HG02759 (cell line): ENCODE results near the gene CMIP.

Experiments
- ATAC-seq: cut with Tn5 transposase; IDR thresholded peaks from one replicate; pipeline ENCODE4 v1.9.1; 2021; ENCODE audit warnings: mild to moderate bottlenecking, moderate library complexity; ENCODE audit not compliant: unreplicated experiment

Gene CMIP

GRCh38 chr16:81527477-81528178 lies 83.0 kb downstream of the CMIP start:
- ATAC-seq: no peak

DNA sequence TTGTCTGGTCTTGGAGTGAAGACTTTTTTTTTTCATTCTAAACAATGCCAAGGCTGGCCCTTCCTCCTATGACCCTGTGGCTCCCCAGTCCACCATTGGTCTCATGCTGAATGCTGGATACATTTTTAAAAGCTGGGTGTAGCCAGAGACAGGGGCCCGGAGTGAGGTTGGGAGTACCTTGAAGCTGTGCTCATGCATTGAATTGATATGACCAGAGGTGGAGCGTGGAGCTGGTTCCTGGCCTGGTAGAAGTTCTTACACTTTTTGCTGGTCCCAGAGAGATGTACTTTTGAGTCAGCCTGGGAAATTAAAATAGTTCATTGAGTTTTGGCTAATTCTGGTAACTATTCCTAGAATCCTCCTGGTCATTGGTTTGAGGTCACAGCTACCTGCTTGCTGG lies 83.6 kb downstream of the CMIP start:
- ATAC-seq: no peak

GRCh38 chr16:81530296-81530721 lies 85.7 kb downstream of the CMIP start:
- no peak for ATAC-seq

GRCh38 chr16:81530814-81531213 lies 86.2 kb downstream of the CMIP start:
- ATAC-seq: no peak

GRCh38 chr16:81531419-81531821 lies 86.8 kb downstream of the CMIP start:
- no peak for ATAC-seq

GRCh38 chr16:81532491-81533174 lies 88.0 kb downstream of the CMIP start:
- no peak for ATAC-seq

GRCh38 chr16:81533175-81533507 lies 88.5 kb downstream of the CMIP start:
- no peak for ATAC-seq

- no peak for ATAC-seq
These were observed 91.2 kb downstream of the CMIP start for GRCh38 chr16:81535679-81536360.

DNA sequence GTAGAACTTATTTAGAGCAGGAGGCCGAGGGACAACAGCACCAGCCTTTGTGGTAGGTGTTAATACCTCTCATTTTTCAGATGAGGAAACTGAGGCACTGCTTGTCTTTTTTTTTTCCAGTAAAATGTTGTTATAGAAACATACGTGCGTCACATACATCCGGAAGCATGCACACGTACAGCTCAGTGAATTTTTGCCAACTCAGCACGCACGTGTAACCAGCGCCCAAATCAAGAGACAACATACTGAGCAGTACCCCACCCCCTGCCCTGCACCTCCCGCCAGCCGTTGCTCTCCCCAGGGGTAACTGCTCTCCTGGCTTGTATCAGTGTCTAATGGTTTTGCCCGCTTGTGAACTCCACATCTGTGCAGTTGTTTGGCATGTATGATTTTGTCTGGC lies 92.0 kb downstream of the CMIP start:
- ATAC-seq: no peak

GRCh38 chr16:81537721-81538561 lies 93.3 kb downstream of the CMIP start:
- no peak for ATAC-seq

DNA sequence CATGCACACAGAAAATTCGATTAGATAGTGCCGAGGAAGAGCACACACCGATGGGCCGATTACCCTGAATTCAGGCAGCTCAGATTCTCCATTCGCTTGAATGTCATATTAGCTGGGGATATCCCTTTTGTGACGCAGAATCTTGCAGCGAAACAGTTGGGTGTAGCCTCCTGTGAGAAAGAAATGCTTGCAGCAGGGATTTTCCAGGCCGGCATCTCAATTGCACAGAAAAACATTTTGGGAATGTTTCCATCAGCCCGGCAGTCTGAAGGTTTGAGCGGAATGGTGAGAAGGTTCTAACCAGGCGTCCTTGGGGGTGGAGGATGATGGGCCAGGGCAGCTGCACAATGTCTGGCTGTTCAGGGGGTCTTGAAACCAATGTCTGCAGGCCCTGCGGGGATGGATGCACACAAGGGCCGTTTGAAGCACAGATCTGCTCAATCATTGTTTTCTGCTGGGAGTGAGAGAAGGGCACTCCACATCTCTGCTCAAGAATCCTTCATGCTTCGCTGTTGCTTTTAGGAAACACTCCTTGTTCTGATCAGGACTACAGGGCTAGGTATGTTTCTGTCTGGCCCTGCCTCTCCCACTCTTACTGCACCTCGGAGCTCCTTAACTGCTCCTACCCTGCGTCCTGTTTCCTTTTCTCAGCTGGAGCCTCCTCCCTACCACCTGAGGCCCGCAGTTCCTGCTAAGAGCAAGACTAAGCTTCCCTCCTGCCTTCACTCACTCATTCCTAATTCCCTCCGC lies 94.6 kb downstream of the CMIP start:
- ATAC-seq: no peak

GRCh38 chr16:81539759-81540472 lies 95.3 kb downstream of the CMIP start:
- ATAC-seq: no peak

- ATAC-seq: no peak
These were observed 96.7 kb downstream of the CMIP start for GRCh38 chr16:81541314-81541713.

GRCh38 chr16:81542609-81543570 lies 98.3 kb downstream of the CMIP start:
- no peak for ATAC-seq

DNA sequence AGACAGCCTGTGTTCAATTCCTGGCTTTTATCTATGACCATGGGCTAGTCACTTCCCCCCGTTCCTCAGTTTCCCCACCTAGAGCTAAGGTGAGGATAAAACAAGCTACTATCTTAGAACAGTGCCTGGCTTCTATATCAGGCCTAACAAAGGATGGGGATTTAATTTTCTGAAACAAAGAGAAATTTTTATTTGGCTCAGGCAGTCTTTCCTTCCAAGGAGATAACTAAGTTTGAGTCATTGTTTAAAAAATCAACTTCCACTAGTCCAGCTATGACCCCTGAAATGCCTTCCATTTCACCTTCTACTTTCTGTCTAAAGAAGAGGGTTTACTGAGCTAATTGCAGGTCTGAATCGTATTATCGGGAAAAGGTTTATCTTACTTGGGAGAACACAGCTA lies 99.0 kb downstream of the CMIP start:
- ATAC-seq: no peak

DNA sequence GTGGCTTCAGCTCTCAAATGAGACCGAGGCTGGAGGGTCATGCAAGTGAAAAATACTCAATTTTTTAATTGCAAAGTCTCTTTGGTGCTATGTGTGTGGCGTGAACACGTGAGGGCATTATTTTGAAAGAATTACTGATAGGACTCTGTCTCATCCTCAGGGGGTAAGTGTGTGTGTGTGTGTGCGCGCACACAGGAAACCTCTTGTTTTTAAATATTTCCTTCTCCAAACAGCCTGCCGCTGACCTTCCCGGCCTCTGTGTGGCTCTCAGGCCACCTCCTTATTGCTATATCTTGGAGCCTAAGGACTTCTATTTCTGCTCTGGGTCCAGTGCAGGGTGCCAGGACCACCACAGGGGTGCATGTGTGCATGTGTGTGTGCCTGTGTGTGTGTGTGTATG lies 99.7 kb downstream of the CMIP start:
- no peak for ATAC-seq

DNA sequence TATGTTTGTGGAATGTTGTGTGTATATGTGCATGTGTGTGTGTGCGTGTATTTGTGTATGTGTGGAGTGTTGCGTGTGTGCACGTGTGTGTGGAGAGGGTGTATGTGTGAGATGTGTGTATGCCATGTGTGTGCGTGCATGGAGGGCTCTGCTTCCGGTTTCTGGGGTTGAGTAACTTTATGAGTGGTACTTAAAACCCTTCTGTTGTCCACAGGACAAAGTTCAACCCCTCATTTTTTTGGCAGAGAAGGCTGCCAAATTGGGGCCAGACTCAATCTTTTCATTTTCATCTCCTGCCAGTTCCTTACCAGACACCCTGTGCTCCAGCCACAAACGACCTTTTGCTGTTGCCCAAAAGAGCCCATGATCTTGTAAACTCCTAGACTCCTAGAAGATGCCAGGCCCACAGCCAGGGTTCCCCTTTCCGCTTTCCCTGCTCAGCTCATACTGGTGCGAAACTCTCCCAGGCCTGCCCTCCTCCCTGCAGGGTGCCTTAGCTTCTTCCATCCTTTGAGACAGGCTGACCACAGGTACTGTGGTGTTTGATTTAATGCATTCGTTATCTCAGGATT lies 100.2 kb downstream of the CMIP start:
- no peak for ATAC-seq

GRCh38 chr16:81545470-81546250 lies 101.1 kb downstream of the CMIP start:
- ATAC-seq: no peak
